HG03457 (cell line): ENCODE data around the gene PALM2AKAP2.

ENCODE experiments used
- ATAC-seq: cut with Tn5 transposase; IDR thresholded peaks from one replicate; pipeline ENCODE4 v1.9.1; 2021; ENCODE audit warnings: moderate number of reproducible peaks; ENCODE audit not compliant: unreplicated experiment

Gene PALM2AKAP2

DNA sequence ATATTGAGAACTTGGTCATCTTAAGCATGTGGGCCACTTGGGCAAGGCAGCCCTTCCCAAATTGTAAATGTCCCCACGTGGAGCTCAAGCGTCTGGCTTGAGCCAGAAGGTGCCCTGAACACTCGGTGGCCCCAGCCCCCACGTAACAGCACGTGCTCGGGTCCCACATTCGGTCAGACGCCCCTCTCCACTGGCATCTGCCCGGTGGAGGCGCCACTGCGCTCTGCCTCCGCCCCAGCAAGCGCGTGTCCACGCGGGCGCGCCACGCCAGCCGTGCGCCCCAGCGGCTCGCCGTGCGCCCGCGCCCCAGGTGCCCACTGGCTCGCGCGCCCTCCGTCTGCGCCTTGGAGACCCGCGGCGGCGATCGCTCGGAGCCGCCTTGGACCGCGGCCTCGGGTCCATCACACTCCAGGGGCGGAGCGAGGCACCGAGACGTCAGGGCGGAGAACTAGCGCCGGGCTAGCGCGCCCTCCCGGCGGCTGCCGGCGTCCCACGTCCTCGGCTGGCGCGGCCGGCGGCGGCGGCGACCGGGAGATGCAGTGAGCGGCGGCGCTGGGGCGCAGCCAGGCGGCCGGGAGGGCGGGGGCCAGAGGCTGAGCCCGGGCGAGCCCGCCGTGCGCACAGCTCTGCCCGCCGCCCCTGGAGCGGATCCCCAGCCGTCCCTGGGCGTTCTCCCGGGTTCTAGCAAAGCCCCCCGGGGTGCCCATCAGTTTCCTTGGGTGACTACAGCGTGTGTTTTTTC lies at the start of gene PALM2AKAP2:
TSS of gene PALM2AKAP2 (plus strand) at position 488 of the 742 bp plus-strand sequence. CDS start 291 bp downstream, outside the sequence.
- ATAC-seq, result no peak

DNA sequence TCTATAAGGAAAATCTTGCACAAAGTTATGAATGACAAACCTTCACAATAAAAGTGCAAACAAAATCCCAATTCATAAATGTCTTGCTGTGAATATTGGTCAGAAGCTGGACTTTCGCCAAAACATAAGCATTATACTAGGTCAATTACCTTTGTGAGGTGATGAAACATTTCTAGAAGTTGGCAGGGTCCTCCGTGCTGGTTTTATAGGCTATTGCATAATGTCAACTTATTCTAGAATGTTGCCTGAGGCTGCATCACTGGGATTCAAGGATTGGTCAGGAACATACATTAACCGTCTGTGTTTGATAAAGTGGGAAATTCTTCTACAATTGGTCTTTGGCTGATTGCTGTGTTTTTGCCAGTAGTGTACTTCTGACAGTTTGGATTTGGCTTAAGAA lies 49.8 kb upstream of the PALM2AKAP2 start:
- no peak for ATAC-seq

DNA sequence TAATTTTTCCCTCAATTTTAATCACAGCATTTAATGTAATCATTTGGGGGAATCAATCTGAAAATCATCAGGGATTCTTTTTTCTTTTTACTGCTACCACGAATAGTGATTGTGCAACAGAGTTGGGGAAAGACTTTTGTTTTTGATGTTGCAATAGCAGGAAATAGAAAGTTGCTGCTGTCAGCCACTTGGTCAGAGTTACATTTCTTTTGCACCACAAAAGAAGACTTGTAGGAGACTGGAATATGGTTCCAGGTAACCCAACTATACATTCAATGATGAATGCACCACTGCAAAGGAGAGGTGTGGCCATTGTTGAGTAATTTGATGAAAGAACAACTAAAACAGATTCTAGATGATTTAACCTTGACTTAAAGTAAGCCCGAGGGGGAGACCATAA lies 46.3 kb upstream of the PALM2AKAP2 start:
- ATAC-seq, result no peak

DNA sequence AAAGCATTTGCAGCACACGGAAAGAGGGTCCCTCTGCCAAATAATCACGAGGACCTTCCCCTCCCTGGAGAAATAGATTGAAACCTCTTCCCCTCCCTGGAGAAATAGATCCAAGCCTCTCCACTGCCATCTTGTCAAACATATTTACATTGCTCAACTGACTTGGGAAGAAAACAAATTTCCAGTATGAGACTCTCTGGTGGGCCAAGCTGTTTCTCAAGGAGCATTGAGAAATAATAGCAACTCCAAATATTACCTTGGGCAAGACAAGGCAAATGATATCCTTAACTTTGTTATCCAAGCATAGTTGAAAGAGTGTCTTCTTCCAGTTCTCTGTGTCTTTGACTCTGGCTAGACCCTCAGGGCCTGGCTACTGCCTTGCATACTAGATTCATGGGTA lies 45.2 kb upstream of the PALM2AKAP2 start:
- no peak for ATAC-seq

DNA sequence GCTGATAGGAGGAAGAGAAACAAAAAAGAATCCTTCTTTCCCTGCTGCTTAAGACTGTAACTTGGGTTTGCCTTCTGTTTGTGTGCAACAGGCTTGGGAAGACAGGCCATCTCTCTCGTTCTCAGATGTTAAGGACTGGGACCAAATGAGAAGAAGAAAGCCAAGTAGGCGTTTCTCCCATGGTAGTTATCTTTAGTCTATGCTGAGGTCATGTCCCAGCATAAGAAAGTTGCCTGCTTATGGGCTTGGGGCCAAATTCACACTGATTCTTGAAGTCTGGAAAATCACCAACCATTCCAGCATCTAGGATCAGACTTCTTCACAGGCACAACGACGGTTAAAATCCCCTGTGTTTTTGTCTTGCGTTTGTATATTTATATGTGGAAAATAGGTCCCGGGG lies 44.2 kb upstream of the PALM2AKAP2 start:
- no peak for ATAC-seq

DNA sequence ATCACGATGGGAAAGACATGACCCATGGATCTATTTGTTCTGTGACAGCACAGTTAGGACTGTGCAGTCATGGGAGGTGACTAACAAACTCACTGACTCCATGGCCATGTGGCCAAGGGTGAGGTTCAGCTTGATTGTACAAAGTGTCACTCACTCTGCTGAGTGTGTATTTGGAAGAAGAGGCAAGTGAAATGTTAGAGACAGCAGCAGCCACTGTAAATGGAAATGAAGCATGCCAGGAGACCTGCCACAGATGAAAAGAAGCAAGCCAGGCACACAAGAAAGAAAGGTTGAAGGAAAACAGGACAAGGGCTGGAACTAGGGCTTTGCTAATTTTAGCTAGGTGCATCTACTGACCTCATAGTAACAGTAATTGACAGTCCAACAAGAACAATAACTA lies 42.7 kb upstream of the PALM2AKAP2 start:
- no peak for ATAC-seq

DNA sequence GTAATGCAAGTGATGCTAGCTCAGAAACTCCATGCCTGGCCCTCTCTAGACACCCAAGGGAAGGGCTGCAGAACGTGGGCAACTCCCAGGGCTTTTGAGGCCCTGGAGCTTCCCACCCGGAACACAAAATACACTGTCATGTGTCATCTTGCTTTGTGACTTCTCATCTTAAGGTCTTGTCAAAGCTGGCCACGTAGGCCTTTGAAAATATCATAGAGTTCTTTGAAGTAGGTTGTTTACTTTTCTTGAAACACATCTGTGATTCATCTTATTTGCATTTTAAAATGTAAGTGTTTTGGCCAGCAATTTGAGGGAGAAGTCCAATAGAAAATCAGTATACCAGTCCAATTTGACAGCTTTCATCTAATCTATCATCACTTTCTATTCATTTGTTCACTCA lies 40.2 kb upstream of the PALM2AKAP2 start:
- no peak for ATAC-seq

DNA sequence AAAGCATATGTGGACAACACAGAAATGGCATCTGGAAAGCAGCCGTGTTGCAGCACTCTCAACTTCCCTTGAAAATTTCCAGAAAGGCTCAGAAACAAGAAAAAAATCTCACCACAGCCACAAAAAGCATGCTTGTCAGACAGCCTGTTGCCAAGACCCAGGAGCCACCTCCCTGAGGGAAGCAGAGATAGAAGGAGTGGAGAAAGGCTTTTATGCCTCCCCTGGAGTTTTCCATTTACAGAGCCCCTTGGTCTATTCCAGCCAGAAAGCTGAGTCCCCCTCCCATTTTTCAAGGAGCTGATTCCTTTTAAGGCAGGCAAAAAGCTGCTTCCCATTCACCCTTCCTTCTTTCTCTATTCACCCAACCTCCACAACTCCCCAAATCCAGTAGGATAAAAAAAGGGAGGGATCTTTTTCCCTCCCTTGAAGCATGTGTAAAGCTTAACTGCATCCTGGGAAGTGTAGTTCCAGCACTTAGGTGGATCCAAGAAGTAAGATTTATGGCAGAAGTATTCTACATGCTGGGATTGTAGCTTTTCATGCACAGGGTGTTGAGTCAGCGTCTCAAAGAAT lies 37.1 kb upstream of the PALM2AKAP2 start:
- ATAC-seq, result no peak

DNA sequence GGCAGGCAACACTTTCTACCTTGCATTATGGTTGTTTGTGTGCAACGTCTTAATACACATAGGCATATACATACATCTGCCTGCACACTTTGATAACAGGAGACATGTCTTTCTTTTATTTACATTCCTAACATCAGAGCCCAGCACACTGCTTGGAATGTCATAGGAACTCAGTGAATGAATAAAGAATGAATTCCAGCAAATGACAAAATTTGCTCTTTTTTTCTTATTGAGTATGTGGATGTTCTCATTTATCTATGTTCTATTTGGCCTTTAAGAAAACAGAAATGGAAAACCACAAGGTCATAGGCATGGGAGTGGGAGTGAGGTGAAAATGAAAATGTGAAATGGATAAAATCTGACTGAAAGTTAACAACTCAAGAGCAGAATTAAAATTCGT lies 36.3 kb upstream of the PALM2AKAP2 start:
- ATAC-seq, result no peak

DNA sequence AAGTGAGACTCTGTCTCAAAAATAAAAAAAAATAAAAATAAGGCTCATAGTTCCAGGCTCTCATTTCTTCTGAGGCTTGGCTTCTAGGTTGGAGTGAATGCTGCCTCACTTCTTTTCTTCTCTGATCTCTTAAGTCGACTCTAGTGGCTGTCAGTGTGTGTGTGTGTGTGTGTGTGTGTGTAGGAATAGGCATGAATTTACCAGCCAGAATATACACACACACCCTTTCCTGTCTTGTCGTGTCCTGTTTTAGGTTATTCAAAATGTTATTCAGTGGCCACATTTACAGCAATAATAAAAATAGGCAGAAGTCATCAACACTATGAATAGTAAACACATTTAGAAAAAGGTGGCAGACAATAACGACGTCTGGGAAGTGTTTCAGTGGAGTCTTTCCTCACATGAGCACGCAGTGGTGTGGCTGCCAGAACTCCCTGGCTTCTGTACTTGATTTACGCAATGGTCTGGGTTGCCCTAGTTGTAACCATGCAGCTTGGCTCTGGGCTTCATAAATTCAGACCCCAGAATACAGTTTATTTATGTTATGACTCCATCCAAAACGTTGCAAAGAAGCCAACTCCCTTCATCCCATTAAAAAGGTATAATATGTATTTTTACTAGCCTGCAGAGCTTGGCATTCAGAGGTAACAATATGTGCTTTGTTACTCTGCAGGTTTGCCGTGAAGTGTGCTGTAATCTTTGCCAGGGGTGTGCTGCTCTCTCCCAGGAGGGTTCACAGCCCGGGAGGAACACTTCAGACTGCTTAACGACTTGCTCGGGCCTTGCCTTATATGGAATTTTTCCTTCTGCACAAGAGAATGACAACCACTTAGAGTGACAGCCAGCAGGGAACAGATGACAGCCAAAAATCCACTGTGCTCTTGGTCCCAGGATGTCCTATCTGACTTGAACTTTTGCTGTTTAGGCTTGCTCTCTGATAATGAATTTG lies 34.4 kb upstream of the PALM2AKAP2 start:
- ATAC-seq, result no peak

DNA sequence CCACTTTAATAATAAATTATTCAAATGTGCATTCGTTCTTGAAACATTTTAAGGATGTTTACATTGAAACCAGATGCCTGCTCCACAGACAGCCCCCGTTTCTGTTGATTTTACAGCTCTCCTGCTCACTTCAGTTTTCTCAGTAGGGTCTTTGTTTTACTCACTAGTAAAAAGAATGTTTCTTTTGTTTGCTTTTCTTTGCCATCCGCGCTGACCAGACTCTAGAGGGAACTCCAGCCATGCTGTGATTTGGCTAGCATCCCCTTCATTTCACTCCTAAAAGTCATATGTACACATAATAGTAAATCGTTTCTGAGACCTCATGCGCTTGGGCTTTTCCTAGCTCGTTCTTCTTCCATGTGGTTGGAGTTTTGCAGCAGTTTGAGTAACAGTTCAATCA lies 28.7 kb upstream of the PALM2AKAP2 start:
- no peak for ATAC-seq

DNA sequence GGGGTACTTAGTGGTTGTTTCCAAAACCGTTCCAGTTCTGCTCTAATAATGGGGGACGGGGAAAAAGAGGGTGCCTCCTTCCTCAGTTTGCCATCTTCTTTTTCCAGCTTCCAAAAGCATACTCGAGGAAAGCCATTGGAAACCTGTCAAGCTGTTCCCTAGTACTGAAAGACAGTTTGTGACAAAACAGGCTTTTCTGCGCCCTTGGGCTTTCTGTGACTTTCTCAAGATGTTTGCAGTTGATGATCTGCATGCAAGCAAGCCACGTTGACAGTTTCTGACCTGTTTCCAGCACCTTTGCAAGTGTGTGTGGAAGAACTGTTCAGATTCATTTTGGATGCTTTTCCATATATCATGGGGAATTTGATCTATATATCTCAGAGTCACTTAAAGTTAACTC lies 26.7 kb upstream of the PALM2AKAP2 start:
- no peak for ATAC-seq

DNA sequence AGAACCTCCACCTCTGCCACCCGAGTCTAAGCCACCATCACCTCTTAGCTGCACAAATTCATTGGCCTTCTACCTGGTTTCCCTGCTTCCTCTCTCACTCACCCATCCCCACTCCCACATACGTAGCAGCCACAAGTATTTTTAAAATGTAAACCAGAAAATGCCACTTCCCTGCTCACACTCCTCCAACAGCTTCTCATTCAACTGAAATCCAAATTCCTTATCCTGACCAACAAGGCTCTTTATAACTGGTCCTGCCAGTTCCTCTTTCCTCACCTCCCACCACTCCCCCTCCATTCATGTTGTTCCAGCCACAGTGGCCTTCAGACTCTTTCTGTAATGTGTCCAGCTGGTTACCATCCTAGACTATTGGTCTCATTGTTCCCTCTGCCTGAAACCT lies 25.0 kb upstream of the PALM2AKAP2 start:
- no peak for ATAC-seq

DNA sequence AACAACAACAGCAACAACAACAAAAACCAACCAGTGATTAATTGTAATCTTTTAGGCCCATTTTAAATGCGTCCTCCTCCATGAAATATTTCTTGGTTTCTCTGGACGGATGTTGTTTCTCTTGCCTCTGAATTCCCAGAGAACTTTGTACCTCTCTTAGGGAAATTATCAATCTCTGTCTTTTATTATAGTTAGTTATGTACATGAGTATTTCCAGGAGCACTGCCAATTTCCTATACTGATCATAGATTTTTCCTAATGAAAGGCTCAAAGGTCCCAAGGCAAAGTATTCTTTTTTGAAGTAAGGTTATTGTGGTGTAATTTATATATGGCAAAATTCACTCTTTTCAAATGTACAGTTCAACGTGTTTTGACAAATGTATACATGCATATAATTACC lies 20.4 kb upstream of the PALM2AKAP2 start:
- no peak for ATAC-seq

DNA sequence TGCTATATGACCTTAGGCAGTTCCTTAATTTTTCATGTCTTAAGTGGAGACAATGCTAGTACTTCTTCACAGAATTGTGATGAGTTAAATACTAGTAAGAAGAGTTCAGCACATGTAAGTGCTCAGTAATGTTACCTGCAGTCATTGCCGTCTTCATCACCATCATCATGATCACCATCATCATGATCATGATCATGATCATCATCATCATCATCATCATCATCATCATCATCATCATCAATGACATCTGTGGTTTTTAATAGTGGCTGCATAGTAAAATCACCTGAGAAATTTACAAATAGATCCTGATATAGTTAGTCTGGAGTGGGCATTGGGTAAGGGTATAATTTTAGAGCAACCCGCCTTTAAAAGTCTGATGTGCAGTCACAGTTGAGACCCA lies 14.7 kb upstream of the PALM2AKAP2 start:
- ATAC-seq, result no peak

DNA sequence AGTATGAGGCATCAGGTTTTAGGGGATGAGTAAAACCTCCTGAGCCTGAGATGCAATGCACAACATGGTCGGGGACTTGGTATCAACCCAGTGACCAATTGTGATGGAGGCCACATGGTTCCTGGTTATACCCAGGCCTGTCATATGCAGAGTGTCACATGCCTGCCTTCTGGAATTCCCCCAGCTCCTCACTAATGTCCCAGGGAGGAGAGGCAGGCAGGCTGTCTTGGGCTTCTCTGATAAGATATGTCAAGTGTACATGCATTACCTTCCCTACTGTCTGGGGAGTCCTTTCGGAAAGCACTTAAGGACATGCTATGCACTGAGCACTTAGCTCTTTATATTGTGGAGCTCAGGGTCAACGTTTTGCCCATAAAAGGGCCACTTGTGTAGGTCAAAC lies 14.2 kb upstream of the PALM2AKAP2 start:
- ATAC-seq, result no peak

DNA sequence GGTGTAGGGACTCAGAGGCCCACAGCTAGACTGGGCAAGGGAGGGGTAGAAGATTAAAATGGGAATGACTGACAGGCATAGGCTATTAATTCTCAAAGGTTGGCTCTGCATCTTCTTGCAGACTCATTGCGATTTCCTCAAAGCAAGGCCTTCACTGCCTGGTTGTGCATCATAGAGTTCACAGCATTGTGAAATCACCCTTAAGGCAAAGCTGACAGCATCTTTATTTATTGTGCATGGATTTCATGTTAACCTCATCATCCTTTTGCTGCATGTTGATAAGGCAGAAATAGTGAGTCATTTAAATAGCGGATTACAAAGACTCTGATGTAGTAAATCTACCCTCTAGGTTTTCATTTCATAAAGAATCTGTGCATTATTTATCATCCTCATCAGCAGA lies 13.6 kb upstream of the PALM2AKAP2 start:
- no peak for ATAC-seq

DNA sequence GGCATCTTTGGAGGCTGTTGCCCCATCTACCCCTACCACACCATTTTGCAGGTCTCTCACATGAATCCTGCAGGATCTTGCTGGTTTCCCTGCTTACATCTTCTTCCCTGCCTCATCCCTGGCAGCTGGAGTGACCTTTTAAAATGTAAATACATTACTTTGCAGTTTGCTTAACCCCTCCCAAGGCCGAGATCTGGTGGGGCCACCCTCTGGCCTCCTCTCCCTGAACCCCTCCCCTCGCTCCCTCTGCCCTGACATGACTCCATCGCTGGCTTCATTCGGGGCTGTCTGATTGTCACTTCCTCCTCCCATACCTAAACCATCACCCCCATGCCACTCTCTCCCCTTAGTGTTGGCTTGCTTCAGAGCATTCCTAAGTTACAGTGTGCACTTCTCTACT lies 12.6 kb upstream of the PALM2AKAP2 start:
- ATAC-seq, result no peak

DNA sequence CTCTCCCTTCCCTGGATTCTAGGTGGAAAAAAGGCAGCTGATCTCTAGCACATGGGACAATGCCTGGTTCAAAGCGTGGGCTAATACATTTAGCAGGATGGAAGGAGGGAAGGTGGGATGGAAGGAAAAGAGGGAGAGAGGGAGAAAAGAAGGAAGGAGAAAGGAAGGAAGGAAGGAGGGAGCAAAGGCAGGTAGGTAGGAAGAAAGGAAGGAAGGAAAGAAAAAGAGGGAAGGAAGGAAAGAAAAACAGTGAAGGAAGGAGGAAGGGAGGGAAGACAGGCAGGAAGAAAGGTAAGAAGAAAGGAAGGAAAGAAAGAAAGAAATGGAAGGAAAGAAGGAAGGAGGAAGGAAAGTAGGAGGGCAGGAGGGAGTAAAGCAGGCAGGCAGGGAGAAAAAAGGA lies 12.2 kb upstream of the PALM2AKAP2 start:
- ATAC-seq, result no peak

DNA sequence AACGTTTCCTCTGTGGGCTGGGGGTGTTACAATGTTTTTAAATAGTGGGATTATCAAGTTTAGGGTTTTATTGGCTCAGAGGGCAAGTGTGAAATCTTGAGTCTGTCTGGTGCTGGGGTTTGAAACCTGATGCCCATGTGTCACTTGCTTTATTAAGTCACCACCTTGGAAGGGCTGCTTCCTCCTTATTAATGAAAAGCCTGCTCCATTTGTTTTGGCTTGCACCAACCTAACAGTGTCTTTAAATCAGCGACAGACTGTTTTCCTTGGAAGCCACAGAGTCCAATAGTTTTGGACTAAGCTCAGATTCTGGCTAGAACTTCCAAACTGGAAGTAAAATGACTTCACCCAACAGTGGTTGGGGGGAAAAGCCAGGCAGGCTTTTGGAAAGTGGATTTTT lies 10.7 kb upstream of the PALM2AKAP2 start:
- no peak for ATAC-seq

DNA sequence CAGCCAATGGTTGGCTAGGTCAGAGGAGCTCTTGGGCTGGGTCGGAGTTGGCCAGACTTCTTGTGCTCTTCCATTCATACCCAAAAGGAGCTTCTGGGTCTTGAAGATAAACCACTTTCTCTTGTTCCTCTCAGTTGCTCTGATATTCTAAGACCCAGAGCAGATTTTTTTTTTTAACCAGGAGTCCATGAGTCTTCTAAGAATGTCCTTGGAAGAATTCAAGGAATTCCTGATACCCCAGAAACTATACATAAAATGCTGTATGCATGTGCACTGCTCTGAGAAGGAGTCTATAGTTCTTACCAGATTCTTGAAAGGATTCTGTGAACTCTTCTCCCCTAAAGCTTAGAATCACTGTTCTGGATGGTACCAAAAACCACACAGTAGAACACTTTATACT lies 9.9 kb upstream of the PALM2AKAP2 start:
- ATAC-seq, result no peak

DNA sequence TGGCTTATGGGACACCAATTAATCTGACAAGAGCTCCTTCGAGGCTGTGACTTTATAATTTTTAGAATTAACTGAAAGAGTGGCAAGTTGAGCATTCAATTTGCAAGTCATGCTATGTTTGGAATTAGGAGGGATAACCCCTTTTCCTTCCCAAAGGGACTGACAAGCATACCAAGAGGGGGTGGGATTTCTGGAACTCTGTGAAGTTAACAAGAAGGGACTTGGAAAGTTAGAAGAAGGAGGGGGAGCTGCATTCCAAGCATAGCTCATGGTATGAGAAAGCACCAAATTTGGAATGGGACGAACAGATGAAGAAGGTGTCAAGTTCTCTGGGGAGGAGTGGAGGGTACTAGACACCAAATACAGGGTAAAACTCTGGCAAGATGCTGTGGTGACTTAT lies 8.9 kb upstream of the PALM2AKAP2 start:
- no peak for ATAC-seq
